HepG2 (cell line): ENCODE measurements around the gene EFCAB8. TPM values are rescaled to one million over a fixed set of nuclear protein-coding genes. Genes with fewer than 3 reads are reported as not detected.

Experiments
- ATAC-seq: fragments of 200-7000 bp; cut with Tn5 transposase; 3 replicates; pipeline ENCODE4 v1.9.1; 2020; ENCODE audit warnings: mild to moderate bottlenecking, moderate library complexity
- BruUV-seq: library from RNA; stranded (reverse); fragments of 400-500 nt; replicated peaks from 2 replicates; lab custom pipeline; 2021; lab: Mats Ljungman, UMichigan
- CTCF ChIA-PET: fragments of 300-600 bp; formaldehyde crosslinking; extraction: SDS; loops from one replicate; lab custom pipeline; 2021; ENCODE audit warnings: low total read pairs, inconsistent platforms, low intra/inter-chr PET ratio; lab: Yijun Ruan, JAX
- POLR2A ChIA-PET: fragments of 350-600 bp; sonication (Branson Sonifier 250); formaldehyde crosslinking; loops from one replicate; lab custom pipeline; 2020; ENCODE audit warnings: antibody characterized with exemption, inconsistent platforms; lab: Yijun Ruan, JAX
- DNase-seq: peaks from one replicate; pipeline ENCODE4 v3.0.0-alpha.2; 2015; ENCODE audit warnings: low spot score
- FAIRE-seq: peaks from 3 replicates; lab custom pipeline; 2011; peaks lifted over from hg19 to GRCh38; lab: Jason Lieb, UNC
- H2AFZ ChIP-seq: one replicate; pipeline ENCODE4 v1.6.1; 2011; ENCODE audit warnings: low read length, inconsistent platforms
- H3K27ac ChIP-seq: fragments of 300-600 bp; 3 replicates; pipeline ENCODE4 v1.8.0; 2011; ENCODE audit warnings: mixed run types, mild to moderate bottlenecking, mixed read lengths, low read length, inconsistent platforms; ENCODE audit not compliant: insufficient read depth; ENCODE audit errors: extremely low read length
- H3K27me3 ChIP-seq, 2 experiments: fragments of 200-600 bp in 1 of 2; 2 replicates in 1 of 2; 3 replicates in 1 of 2; pipeline versions ENCODE4 v1.6.0 to v1.8.0; 2011; ENCODE audit warnings: low read length in 2 of 2, mild to moderate bottlenecking in 2 of 2, moderate library complexity in 2 of 2, inconsistent platforms in 1 of 2; ENCODE audit not compliant: insufficient read depth in 2 of 2, control insufficient read depth in 1 of 2
- H3K36me3 ChIP-seq, 2 experiments: fragments of 200-600 bp in 1 of 2; replicated peaks in 1 of 2; 2 replicates in 1 of 2; 3 replicates in 1 of 2; pipeline versions ENCODE4 v1.5.1 to v1.8.0; 2011; ENCODE audit warnings: low read length in 2 of 2, inconsistent platforms in 1 of 2; ENCODE audit not compliant: insufficient read depth in 2 of 2, control insufficient read depth in 1 of 2
- H3K4me1 ChIP-seq: 2 replicates; pipeline ENCODE4 v1.5.1; 2012; ENCODE audit warnings: low read length, inconsistent platforms; ENCODE audit not compliant: insufficient read depth
- H3K4me2 ChIP-seq: 2 replicates; pipeline ENCODE4 v1.6.0; 2011; ENCODE audit warnings: low read depth, low read length, inconsistent platforms
- H3K4me3 ChIP-seq, 3 experiments: fragments of 200-600 bp in 1 of 3; sonication (generic), shearing (Covaris generic) in 1 of 3; replicated peaks in 1 of 3; 2 replicates each; pipeline ENCODE4 v1.5.1; 2011 to 2016; ENCODE audit warnings: low read length in 3 of 3, inconsistent platforms in 2 of 3, low read depth in 2 of 3, mild to moderate bottlenecking in 2 of 3, control low read depth in 1 of 3, mixed read lengths in 1 of 3; ENCODE audit not compliant: insufficient read depth in 1 of 3
- H3K79me2 ChIP-seq: one replicate; pipeline ENCODE4 v1.6.1; 2011; ENCODE audit warnings: low read length, inconsistent platforms; ENCODE audit not compliant: insufficient read depth
- H3K9ac ChIP-seq: 2 replicates; pipeline ENCODE4 v1.6.0; 2011; ENCODE audit warnings: mild to moderate bottlenecking, low read depth, low read length, inconsistent platforms; ENCODE audit not compliant: insufficient read depth
- H3K9me3 ChIP-seq: 2 replicates; pipeline ENCODE4 v1.5.1; 2012; ENCODE audit warnings: mild to moderate bottlenecking, low read length
- H4K20me1 ChIP-seq: 2 replicates; pipeline ENCODE4 v1.6.0; 2011; ENCODE audit warnings: inconsistent platforms, mild to moderate bottlenecking, low read length, moderate library complexity; ENCODE audit not compliant: insufficient read depth
- ATF7 ChIP-seq, 2 experiments: fragments of 450-650 bp in 1 of 2; sonication (generic) in 1 of 2; formaldehyde crosslinking in 1 of 2; IDR thresholded peaks; 2 replicates each; pipeline versions ENCODE4 v1.4.0 to v1.6.1; 2016 to 2020; ENCODE audit warnings: antibody characterized with exemption in 1 of 2, mild to moderate bottlenecking in 1 of 2, missing genetic modification reagents in 1 of 2
- ATF7-NPFF ChIP-seq: sonication (generic); formaldehyde crosslinking; IDR thresholded peaks from 2 replicates; pipeline ENCODE4 v1.8.1; 2023; ENCODE audit warnings: mild to moderate bottlenecking, low read depth, missing genetic modification reagents, moderate library complexity
- EED ChIP-seq: sonication (generic); formaldehyde crosslinking; IDR thresholded peaks from 2 replicates; pipeline ENCODE4 v1.5.0; 2020; ENCODE audit warnings: mild to moderate bottlenecking, missing genetic modification reagents
- KLF16 ChIP-seq, 2 experiments: sonication (generic) in 1 of 2; formaldehyde crosslinking in 1 of 2; IDR thresholded peaks; 2 replicates each; pipeline versions ENCODE4 v1.6.1 to v1.8.0; 2016 to 2023; ENCODE audit warnings: missing genetic modification reagents in 2 of 2, missing compliant biosample characterization in 1 of 2
- KMT2A ChIP-seq: sonication (generic); formaldehyde crosslinking; IDR thresholded peaks from 2 replicates; pipeline ENCODE4 v1.4.0; 2020; ENCODE audit warnings: missing genetic modification reagents
- MAFG ChIP-seq: sonication (generic); formaldehyde crosslinking; IDR thresholded peaks from 2 replicates; pipeline ENCODE4 v1.5.1; 2020; ENCODE audit warnings: mild to moderate bottlenecking, missing genetic modification reagents
- NBN ChIP-seq: fragments of 450-650 bp; conservative IDR thresholded peaks from 2 replicates; pipeline ENCODE4 v1.6.1; 2017
- NCOA5 ChIP-seq: sonication (generic); formaldehyde crosslinking; IDR thresholded peaks from 2 replicates; pipeline ENCODE4 v1.4.0; 2020; ENCODE audit warnings: missing genetic modification reagents
- PLRG1 ChIP-seq: fragments of 450-650 bp; conservative IDR thresholded peaks from 2 replicates; pipeline ENCODE4 v1.6.1; 2016
- SAP130 ChIP-seq: IDR thresholded peaks from 2 replicates; pipeline ENCODE4 v1.6.1; 2016; ENCODE audit warnings: low read depth
- USF2 ChIP-seq, 2 experiments: sonication (generic) in 1 of 2; formaldehyde crosslinking in 1 of 2; IDR thresholded peaks; 2 replicates each; pipeline versions ENCODE4 v1.5.1 to v1.6.1; 2011 to 2020; ENCODE audit warnings: borderline replicate concordance in 1 of 2, low read depth in 1 of 2, low read length in 1 of 2, mild to moderate bottlenecking in 1 of 2, missing genetic modification reagents in 1 of 2, moderate library complexity in 1 of 2
- ZBTB44 ChIP-seq: sonication (generic); formaldehyde crosslinking; IDR thresholded peaks from 2 replicates; pipeline ENCODE4 v1.4.0; 2020; ENCODE audit warnings: missing genetic modification reagents
- ZNF143 ChIP-seq: sonication (generic); formaldehyde crosslinking; IDR thresholded peaks from 2 replicates; pipeline ENCODE4 v1.4.0; 2020; ENCODE audit warnings: missing genetic modification reagents
- ZNF230 ChIP-seq: sonication (generic); formaldehyde crosslinking; IDR thresholded peaks from 2 replicates; pipeline ENCODE4 v1.4.0; 2020; ENCODE audit warnings: mild to moderate bottlenecking, missing genetic modification reagents
- ZNF235 ChIP-seq: sonication (generic); formaldehyde crosslinking; IDR thresholded peaks from 2 replicates; pipeline ENCODE4 v1.8.1; 2023; ENCODE audit warnings: mild to moderate bottlenecking, missing genetic modification reagents, borderline replicate concordance
- ZNF350 ChIP-seq: sonication (generic); formaldehyde crosslinking; IDR thresholded peaks from 2 replicates; pipeline ENCODE4 v1.4.0; 2020; ENCODE audit warnings: mild to moderate bottlenecking, low read depth, missing genetic modification reagents, borderline replicate concordance
- ZNF530 ChIP-seq: sonication (generic); formaldehyde crosslinking; IDR thresholded peaks from 2 replicates; pipeline ENCODE4 v1.5.0; 2020; ENCODE audit warnings: low read depth, mild to moderate bottlenecking, missing genetic modification reagents
- ZNF552 ChIP-seq: sonication (generic); formaldehyde crosslinking; IDR thresholded peaks from 2 replicates; pipeline ENCODE4 v1.9.0; 2022; ENCODE audit warnings: missing genetic modification reagents, mild to moderate bottlenecking, borderline replicate concordance
- ZNF572 ChIP-seq: sonication (generic); formaldehyde crosslinking; IDR thresholded peaks from 2 replicates; pipeline ENCODE4 v1.5.1; 2020; ENCODE audit warnings: mild to moderate bottlenecking, missing genetic modification reagents
- ZNF761 ChIP-seq: sonication (generic); formaldehyde crosslinking; conservative IDR thresholded peaks from 2 replicates; pipeline ENCODE4 v1.4.0; 2020; ENCODE audit warnings: mild to moderate bottlenecking, missing genetic modification reagents
- ZNF766 ChIP-seq: sonication (generic); formaldehyde crosslinking; IDR thresholded peaks from 2 replicates; pipeline ENCODE4 v1.5.0; 2020; ENCODE audit warnings: missing genetic modification reagents, borderline replicate concordance
- WGBS: methylation state at CpG from one replicate; pipeline ENCODE4 v1.1.6; 2017; ENCODE audit warnings: low lambda C conversion rate; 5-methylcytosine and 5-hydroxymethylcytosine counted together
- in situ Hi-C: cut with HindIII; loops from 2 replicates; pipeline ENCODE4 v1.10.0; 2017; ENCODE audit warnings: low pct_unique_long_range_greater_than_20kb; ENCODE audit not compliant: extremely low pct_ligation_motif_present
- intact Hi-C: fragments of 100-400 bp; cut with micrococcal nuclease; formaldehyde crosslinking; loops from one replicate; pipeline ENCODE4 v1.10.0; 2022; ENCODE audit not compliant: unreplicated experiment
- polyA plus RNA-seq, 8 experiments: library from polyadenylated mRNA; depleted of rRNA in 3 of 8; stranded (reverse) in 7 of 8; unstranded in 1 of 8; fragments of >200 nt; fragmentation: Illumina TruSeq in 4 of 8; extraction: Trizol in 4 of 8; gene quantifications; 2 replicates each; pipeline versions ENCODE4 v1.2.1 to v1.2.3, GENCODE V29; 2011 to 2016; ENCODE audit warnings: low read depth in 4 of 8, missing spikeins in 1 of 8, mixed read lengths in 1 of 8; ENCODE audit not compliant: insufficient read depth in 1 of 8
- total RNA-seq, 5 experiments: library from RNA; depleted of rRNA; stranded (reverse); fragments of >200 nt; fragmentation: Illumina TruSeq; extraction: Trizol; gene quantifications; 2 replicates each; pipeline ENCODE4 v1.2.3, GENCODE V29; 2016; ENCODE audit warnings: low read depth in 1 of 5

Gene EFCAB8
- total and polyA plus RNA-seq, 2 of the 13 experiments (the other 11 are each of a cell fraction or from before 2014, with no cell fraction given) = 0.15 to 0.22 TPM

- no peak for TF ChIP-seq USF2 (IDR thresholded peaks at IDR 0.05; ENCODE audit: low read depth, low read length)
- TF ChIP-seq USF2 (CRISPR knock-in tag; IDR thresholded peaks at IDR 0.05; ENCODE audit: borderline replicate concordance) = no peak
- no peak for TF ChIP-seq ZNF143 (CRISPR knock-in tag)
Observed at GRCh38 chr20:32977281-32978008, 118.7 kb downstream of the EFCAB8 start (continued).

- Histone ChIP-seq H3K9ac (no peak overlapping the region), H4K20me1 (no peaks in the 10 kb centered on the region), H3K4me3 (no peak overlapping the region; a peak in 1 of 6 replicates), H3K27ac (no peak overlapping the region), H3K36me3 (no peaks in the 10 kb centered on the region), H3K4me1 (peaks cover 76% of the 10 kb centered on the region), H2AFZ (no peak overlapping the region), H3K4me2 (peak overlapping the region; percentile 18; the same call in 1 of the 2 replicates), H3K79me2 (no peaks in the 10 kb centered on the region), H3K9me3 (no peaks in the 10 kb centered on the region), H3K27me3 (peaks cover 9 to 45% of the 10 kb centered on the region in 2 experiments)
- no TSS peak for BruUV-seq
- 11% methylated on average over 7 of the region's 7 CpGs for WGBS
- ChIA-PET POLR2A (no interaction called here), CTCF (no interaction called here)
- in situ Hi-C loops = no loop called here
- FAIRE-seq (no peak), ATAC-seq (peak; percentile 17), DNase-seq (no peak)
- intact Hi-C loops = no loop called here
- TF ChIP-seq ZNF530 (CRISPR knock-in tag) (no peak), KLF16 (CRISPR knock-in tag; IDR thresholded peaks at IDR 0.05) (no peak), ZNF230 (CRISPR knock-in tag) (no peak), ATF7 (IDR thresholded peaks at IDR 0.05) (no peak), ATF7 (CRISPR knock-in tag; IDR thresholded peaks at IDR 0.05) (no peak), ZBTB44 (CRISPR knock-in tag) (no peak), ZNF235 (CRISPR knock-in tag) (no peak), EED (CRISPR knock-in tag) (no peak), ZNF552 (CRISPR knock-in tag) (peak; percentile 85; the same call in 1 of the 2 replicates), ZNF761 (CRISPR knock-in tag) (no peak), ZNF766 (CRISPR knock-in tag) (no peak), ATF7-NPFF (CRISPR knock-in tag) (no peak), ZNF572 (no peak), NBN (no peak), NCOA5 (CRISPR knock-in tag) (no peak), MAFG (CRISPR knock-in tag) (no peak), SAP130 (no peak), ZNF350 (CRISPR knock-in tag) (0 out of 2 replicates have a peak, but pooled peaks have one; percentile 40), KMT2A (no peak), PLRG1 (no peak)
Observed at GRCh38 chr20:32978009-32978335, 119.2 kb downstream of the EFCAB8 start.
